OCI-LY3 (cell line): ENCODE data around the gene ARHGAP19.

Experiments
- H2AFZ ChIP-seq: fragments of 200-600, 300-600 bp; shearing (Covaris generic); 2 replicates; pipeline ENCODE4 v1.6.0; 2014; ENCODE audit warnings: antibody characterized with exemption, low read depth, low read length
- H3K27ac ChIP-seq: fragments of 200-600, 300-600 bp; sonication (generic); 2 replicates; pipeline ENCODE4 v1.5.1; 2014; ENCODE audit warnings: mild to moderate bottlenecking, low read length, moderate library complexity, mixed read lengths
- H3K27me3 ChIP-seq: fragments of 200-600, 300-600 bp; sonication (generic); 2 replicates; pipeline ENCODE4 v1.6.1; 2014; ENCODE audit warnings: low read depth, low read length, mixed read lengths
- H3K36me3 ChIP-seq: fragments of 200-600, 300-600 bp; sonication (generic); replicated peaks from 2 replicates; pipeline ENCODE3; 2014; ENCODE audit warnings: low read depth, low read length, mixed read lengths
- H3K4me1 ChIP-seq: fragments of 300-600, 200-600 bp; sonication (generic); 2 replicates; pipeline ENCODE4 v1.6.1; 2014; ENCODE audit warnings: low read length, mixed read lengths
- H3K4me2 ChIP-seq: fragments of 200-600, 300-600 bp; sonication (generic); 2 replicates; pipeline ENCODE4 v1.6.1; 2014; ENCODE audit warnings: low read length, mixed read lengths
- H3K4me3 ChIP-seq: fragments of 300-600, 200-600 bp; sonication (generic); 2 replicates; pipeline ENCODE4 v1.5.1; 2014; ENCODE audit warnings: antibody characterized with exemption, mild to moderate bottlenecking, low read length, moderate library complexity
- H3K79me2 ChIP-seq: fragments of 300-600, 200-600 bp; shearing (Covaris generic); 2 replicates; pipeline ENCODE4 v1.6.1; 2014; ENCODE audit warnings: mild to moderate bottlenecking, low read length, mixed read lengths
- H3K9ac ChIP-seq: fragments of 300-600, 200-600 bp; shearing (Covaris generic); 2 replicates; pipeline ENCODE4 v1.6.0; 2014; ENCODE audit warnings: mild to moderate bottlenecking, low read length, moderate library complexity
- H3K9me3 ChIP-seq: fragments of 200-600, 300-600 bp; shearing (Covaris generic); 2 replicates; pipeline ENCODE4 v1.6.1; 2014; ENCODE audit warnings: low read length, mixed read lengths; ENCODE audit not compliant: insufficient read depth
- H4K20me1 ChIP-seq: fragments of 200-600, 300-600 bp; sonication (generic); 2 replicates; pipeline ENCODE4 v1.6.1; 2016; ENCODE audit warnings: low read length, mixed read lengths; ENCODE audit not compliant: insufficient read depth
- CTCF ChIP-seq: fragments of 200-600, 300-600 bp; sonication (generic); IDR thresholded peaks from 2 replicates; pipeline ENCODE4 v1.5.1; 2014; ENCODE audit warnings: antibody characterized with exemption, low read length, low read depth
- EZH2phosphoT487 ChIP-seq: fragments of 200-600 bp; shearing (Covaris generic); IDR thresholded peaks from 2 replicates; pipeline ENCODE4 v1.6.1; 2018; ENCODE audit warnings: antibody characterized with exemption, mixed run types, low read depth

The ARHGAP19 gene

DNA sequence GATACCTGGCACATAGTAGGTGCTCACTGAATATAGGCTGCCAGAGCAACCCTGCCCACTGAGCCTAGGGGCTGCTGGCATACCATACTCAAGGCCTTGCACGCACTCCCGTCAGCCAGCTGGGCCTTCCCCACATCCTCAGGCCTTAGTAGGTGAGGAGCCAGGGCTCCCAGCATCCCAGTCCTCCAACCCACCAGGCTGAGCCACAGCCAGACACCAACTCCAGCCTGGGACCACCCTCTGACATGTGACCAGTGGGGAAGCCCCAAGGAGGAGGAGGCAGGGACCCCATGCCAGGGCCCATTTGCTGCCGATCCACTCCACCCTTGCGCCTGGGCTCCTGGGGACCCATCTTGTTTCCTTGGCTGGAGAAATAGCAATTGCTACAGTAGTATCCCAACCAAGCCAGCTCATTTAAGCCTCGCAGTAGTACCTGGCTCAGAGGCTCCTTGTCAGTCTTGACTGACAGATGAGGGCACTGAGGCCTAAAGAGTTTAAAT, 118.1 kb downstream of the ARHGAP19 start:
- Histone ChIP-seq H3K79me2 (no peaks in the 10 kb centered on the region), H3K27ac (no peak overlapping the region), H3K4me3 (no peak overlapping the region), H3K27me3 (peaks cover 5% of the 10 kb centered on the region; the same call in 1 of the 2 replicates), H4K20me1 (no peaks in the 10 kb centered on the region), H3K9ac (no peak overlapping the region), H3K4me1 (peaks cover 10% of the 10 kb centered on the region), H2AFZ (no peak overlapping the region), H3K9me3 (no peaks in the 10 kb centered on the region), H3K36me3 (no peaks in the 10 kb centered on the region), H3K4me2 (no peak overlapping the region)
- TF ChIP-seq EZH2phosphoT487 = no peak
- no peak for TF ChIP-seq CTCF

- no peak overlapping the region for H2AFZ ChIP-seq
- no peak overlapping the region for H3K4me3 ChIP-seq
- H3K4me1 ChIP-seq = peaks cover 10% of the 10 kb centered on the region
- no peaks in the 10 kb centered on the region for H4K20me1 ChIP-seq
- no peaks in the 10 kb centered on the region for H3K27me3 ChIP-seq
- TF ChIP-seq EZH2phosphoT487 (no peak), CTCF (no peak)
- H3K9me3 ChIP-seq = no peaks in the 10 kb centered on the region
- no peak overlapping the region for H3K9ac ChIP-seq
- H3K4me2 ChIP-seq = no peak overlapping the region
- no peaks in the 10 kb centered on the region for H3K79me2 ChIP-seq
- no peak overlapping the region for H3K27ac ChIP-seq
- H3K36me3 ChIP-seq = no peaks in the 10 kb centered on the region
Observed at GRCh38 chr10:97173036-97173435, 119.4 kb downstream of the ARHGAP19 start.
